ENCODE results near the gene PLEKHA6. TPM values are rescaled to one million over a fixed set of nuclear protein-coding genes. Genes with fewer than 3 reads are reported as not detected.

The PLEKHA6 gene
- total RNA-seq, 1 experiment from 2014 or later = 5.5 TPM

GRCh38 chr1:204343247-204343646 lies 16.5 kb downstream of the PLEKHA6 start:
- POLR2A ChIA-PET = no interaction called here
- Histone ChIP-seq H3K36me3 (ENCODE audit: control insufficient read depth, insufficient read depth, low read length) (no peaks in the 10 kb centered on the region), H3K4me3 (ENCODE audit: low read depth in 2 of 2, low read length in 2 of 2) (no peak overlapping the region), H3K4me1 (ENCODE audit: control insufficient read depth, insufficient read depth, low read length) (no peaks in the 10 kb centered on the region), H3K27ac (ENCODE audit: low read length) (no peak overlapping the region), H3K27me3 (ENCODE audit: control insufficient read depth, insufficient read depth, low read length) (no peaks in the 10 kb centered on the region), H3K9me3 (ENCODE audit: control insufficient read depth, insufficient read depth, low read depth, low read length) (no peaks in the 10 kb centered on the region)
- ATAC-seq (no peak), DNase-seq (ENCODE audit: low read depth, low spot score) (no peak)
- BruUV-seq (replicated peaks) = no TSS peak
- intact Hi-C loops (cut with micrococcal nuclease; ENCODE audit: unreplicated experiment) (no loop called here), in situ Hi-C loops (cut with HindIII; ENCODE audit: low pct_unique_long_range_greater_than_20kb, low sequenced_read_pairs) (no loop called here)
- TF ChIP-seq POLR2AphosphoS5 (IDR thresholded peaks at IDR 0.05; ENCODE audit: low read depth, low read length) (no peak), TCF7L2 (IDR thresholded peaks at IDR 0.05; ENCODE audit: low read depth, low read length) (no peak), CTCF (IDR thresholded peaks at IDR 0.05) (no peak), REST (IDR thresholded peaks at IDR 0.05; ENCODE audit: insufficient read depth in 1 of 2, low read depth in 2 of 2, low read length in 1 of 2) (no peak), SIN3A (IDR thresholded peaks at IDR 0.05; ENCODE audit: borderline replicate concordance, insufficient read depth, low read depth, low read length) (no peak)
- CTCF ChIA-PET = no interaction called here

- CTCF ChIA-PET = no interaction called here
Measured at GRCh38 chr1:204342310-204342709, 17.4 kb downstream of the PLEKHA6 start.

More at GRCh38 chr1:204342310-204342709, 17.4 kb downstream of the PLEKHA6 start:
- in situ Hi-C loops (cut with HindIII; ENCODE audit: low pct_unique_long_range_greater_than_20kb, low sequenced_read_pairs) = no loop called here
- Histone ChIP-seq H3K27ac (ENCODE audit: low read length) (no peak overlapping the region), H3K36me3 (ENCODE audit: control insufficient read depth, insufficient read depth, low read length) (no peaks in the 10 kb centered on the region), H3K27me3 (ENCODE audit: control insufficient read depth, insufficient read depth, low read length) (no peaks in the 10 kb centered on the region), H3K4me1 (ENCODE audit: control insufficient read depth, insufficient read depth, low read length) (no peaks in the 10 kb centered on the region), H3K9me3 (ENCODE audit: control insufficient read depth, insufficient read depth, low read depth, low read length) (no peaks in the 10 kb centered on the region), H3K4me3 (ENCODE audit: low read depth in 2 of 2, low read length in 2 of 2) (no peak overlapping the region)
- DNase-seq (ENCODE audit: low read depth, low spot score) = no peak
- POLR2A ChIA-PET = no interaction called here
- no TSS peak for BruUV-seq (replicated peaks)
- ATAC-seq = no peak
- no peak for TF ChIP-seq CTCF (IDR thresholded peaks at IDR 0.05)
- TF ChIP-seq TCF7L2 (IDR thresholded peaks at IDR 0.05; ENCODE audit: low read depth, low read length) = no peak
- TF ChIP-seq REST (IDR thresholded peaks at IDR 0.05; ENCODE audit: insufficient read depth in 1 of 2, low read depth in 2 of 2, low read length in 1 of 2) = no peak
- TF ChIP-seq SIN3A (IDR thresholded peaks at IDR 0.05; ENCODE audit: borderline replicate concordance, insufficient read depth, low read depth, low read length) = no peak
- no peak for TF ChIP-seq POLR2AphosphoS5 (IDR thresholded peaks at IDR 0.05; ENCODE audit: low read depth, low read length)
- intact Hi-C loops (cut with micrococcal nuclease; ENCODE audit: unreplicated experiment) = no loop called here

Measured in Panc1 (cell line).